ENCODE data around the gene AQP9.
"Not testable (repeated sequence)": the region's sequence is repeated elsewhere in the genome, so short reads cannot be mapped to it uniquely, and the experiment has no call there.

The AQP9 gene

DNA sequence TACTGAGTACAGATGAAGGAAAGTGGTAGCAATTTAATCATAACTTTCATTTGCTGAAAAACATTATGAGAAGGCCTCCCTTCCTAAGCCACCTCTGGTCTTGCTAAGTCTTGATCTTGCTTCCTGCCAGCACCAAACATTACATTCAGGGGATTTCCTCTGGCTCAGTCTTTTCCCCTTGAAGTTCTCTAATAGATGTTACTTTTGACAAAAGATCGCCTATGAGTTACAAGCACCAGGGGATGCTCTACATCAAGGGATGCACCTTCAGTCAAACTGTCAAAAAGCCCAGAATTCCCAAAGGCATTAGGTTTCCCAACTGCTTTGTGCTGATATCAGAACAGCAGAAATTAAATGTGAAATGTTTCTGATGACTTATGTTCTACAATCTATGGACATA, 47.3 kb downstream of the AQP9 start:
- no peak for DNase-seq

DNA sequence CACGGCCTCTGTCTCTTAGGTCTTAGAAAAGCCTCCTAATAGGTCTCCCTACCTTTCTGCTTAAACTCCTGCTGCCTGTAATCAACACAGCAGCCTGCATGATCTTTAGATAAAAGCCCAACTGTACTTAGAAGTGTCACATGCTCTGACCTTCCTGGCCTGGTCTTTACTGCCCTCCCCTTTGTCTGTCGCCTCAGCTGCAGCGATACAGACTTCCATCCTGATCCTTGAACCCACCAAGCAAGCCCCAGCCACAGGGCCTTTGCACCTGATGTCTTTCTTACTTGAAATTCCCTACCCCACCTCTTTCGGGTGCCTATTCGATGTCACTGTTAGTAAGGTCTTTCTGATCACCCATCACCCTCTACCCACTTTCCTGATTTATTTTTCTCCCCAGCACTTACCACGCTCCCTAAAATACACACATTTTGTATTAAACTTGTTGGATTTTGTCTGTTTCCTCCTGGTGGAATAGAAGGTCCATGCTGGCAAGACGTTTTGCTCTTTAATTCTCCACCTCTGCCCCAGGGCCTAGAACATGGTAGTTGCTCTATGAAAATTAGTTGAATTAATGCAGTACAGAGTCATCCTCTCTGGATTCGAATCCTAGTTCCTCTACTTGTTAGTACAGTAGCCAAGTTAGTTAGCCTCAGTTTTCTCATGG, 51.1 kb downstream of the AQP9 start:
- DNase-seq, result no peak

DNA sequence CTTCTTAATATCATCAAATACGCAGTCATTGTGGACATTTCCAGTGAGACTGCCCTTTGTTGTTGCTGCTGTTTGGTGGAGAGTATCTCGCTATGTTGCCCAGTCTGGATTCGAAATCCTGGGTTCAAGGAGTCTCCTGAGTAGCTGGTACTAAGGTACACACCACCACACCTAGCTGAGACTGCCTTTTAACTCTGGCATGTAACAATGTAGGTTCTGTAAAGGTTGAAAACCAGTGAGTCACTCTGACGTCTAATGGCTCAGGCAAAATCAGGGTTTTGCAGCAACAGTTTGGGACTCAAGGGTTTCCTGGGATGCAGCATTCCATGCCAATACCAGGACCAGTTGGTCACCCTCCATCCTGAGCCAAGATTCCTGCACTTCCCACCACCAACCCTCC, 52.2 kb downstream of the AQP9 start:
- DNase-seq, result no peak

DNA sequence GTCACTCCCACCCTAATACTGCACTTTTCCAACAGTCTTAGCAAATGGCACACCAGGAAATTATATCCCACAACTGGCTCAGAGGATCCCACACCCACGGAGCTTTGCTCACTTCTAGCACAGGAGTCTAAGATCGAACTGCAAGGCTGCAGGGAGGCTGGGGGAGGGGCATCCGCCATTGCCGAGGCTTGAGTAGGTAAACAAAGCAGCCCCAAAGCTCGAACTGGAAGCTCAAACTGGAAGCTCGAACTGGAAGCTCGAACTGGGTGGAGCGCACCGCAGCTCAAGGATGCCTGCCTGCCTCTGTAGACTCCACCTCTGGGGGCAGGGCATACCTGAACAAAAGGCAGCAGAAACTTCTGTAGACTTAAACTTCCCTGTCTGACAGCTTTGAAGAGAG, 55.5 kb downstream of the AQP9 start:
- not testable (repeated sequence) for DNase-seq

DNA sequence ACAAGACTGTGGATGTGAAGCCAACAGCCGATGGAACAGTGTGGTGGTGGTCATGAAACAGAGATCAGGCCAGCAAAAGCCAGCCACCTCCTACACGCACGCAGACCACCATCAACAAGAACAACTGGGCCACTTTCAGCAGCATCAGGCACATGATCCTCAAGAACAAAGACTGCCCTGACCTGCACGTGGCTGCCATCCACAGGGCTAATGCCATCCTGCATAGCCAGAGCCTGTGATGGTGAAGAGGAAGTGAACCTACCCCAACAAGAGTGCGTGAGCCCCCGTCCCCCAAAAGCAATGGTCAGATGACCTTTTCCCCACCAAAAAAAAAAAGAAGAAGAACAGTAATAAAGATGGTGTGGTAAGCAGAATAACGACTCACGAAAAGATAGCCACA, 62.6 kb downstream of the AQP9 start:
- DNase-seq, result no peak

DNA sequence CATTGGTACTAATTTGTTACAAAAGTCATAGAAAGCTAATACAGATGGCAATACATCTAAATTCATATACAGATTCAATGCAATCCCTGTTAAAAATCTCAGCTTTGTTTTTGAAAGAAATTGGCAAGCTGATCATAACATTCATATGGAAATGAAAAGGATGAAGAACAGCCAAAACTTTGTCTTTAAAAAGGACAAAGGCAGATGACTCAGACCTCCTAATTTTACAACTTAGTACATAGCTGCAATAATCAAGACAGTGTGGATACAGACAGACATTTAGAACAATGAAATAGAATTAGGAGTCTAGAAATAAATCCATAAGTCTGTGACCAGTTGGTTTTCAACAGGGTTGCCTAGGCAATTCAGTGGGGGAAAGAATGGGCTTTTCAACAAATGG, 63.3 kb downstream of the AQP9 start:
- no peak for DNase-seq

DNA sequence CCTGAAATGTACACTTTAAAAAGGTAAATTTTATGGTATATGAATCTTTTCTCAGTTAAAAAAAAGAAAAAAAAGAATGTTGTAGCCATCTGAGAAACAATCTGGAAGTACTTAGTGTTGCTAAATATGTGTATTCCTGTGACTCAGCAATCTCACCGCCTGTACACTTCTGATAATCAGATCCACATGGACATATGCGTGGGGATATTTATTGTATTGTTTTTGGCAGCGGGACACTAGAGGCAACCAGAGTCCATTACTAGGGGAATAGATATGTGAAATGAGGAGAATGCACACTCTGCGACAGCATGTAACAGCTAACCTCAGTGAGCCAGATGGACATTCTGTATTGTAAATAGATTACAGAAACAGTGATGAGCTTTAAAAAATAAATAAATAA, 65.4 kb downstream of the AQP9 start:
- DNase-seq, result no peak

DNA sequence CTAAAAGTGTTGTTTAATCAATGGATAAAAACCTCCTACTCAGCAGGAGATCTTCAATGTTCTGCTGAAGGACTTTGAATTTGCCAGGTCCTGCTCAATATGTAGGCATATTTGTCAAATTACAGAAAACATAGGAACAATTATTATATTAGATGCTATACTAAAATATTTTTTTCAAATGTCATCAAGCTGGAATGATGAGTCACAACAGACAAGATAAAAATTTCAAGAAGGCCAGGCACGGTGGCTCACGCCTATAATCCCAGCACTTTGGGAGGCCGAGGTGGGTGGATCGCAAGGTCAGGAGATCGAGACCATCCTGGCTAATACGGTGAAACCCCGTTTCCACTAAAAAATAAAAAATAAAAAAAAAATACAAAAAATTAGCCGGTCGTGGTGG, 68.0 kb downstream of the AQP9 start:
- DNase-seq, result no peak

DNA sequence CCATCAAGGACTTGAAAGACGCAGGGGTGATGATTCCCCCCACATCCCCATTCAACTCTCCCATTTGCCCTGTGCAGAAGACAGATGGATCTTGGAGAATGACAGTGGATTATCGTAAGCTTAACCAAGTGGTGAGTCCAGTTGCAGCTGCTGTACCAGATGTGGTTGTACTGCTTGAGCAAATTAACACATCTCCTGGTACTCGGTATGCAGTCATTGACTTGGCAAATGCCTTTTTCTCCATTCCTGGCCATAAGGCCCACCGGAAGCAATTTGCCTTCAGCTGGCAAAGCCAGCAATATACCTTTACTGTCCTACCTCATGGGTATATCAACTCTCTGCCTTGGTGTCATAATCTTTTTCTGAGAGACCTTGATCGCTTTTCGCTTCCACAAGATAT, 70.0 kb downstream of the AQP9 start:
- not testable (repeated sequence) for DNase-seq

DNA sequence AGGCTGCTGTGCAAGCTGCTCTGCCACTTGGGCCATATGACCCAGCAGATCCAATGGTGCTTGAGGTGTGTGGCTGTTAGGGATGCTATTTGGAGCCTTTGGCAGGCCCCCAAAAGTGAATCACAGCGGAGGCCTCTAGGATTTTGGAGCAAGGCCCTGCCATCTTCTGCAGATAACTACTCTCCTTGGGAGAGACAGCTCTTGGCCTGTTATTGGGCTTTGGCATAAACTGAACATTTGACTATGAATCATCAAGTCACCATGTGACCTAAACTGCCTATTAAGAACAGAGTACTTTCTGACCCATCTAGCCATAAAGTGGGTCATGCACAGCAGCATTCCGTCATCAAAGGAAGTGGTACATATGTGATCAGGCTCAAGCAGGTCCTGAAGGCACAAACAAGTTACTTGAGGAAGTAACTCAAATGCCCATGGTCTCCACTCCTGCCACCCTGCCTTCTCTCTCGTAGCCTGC, 70.9 kb downstream of the AQP9 start:
- DNase-seq, result not testable (repeated sequence)

DNA sequence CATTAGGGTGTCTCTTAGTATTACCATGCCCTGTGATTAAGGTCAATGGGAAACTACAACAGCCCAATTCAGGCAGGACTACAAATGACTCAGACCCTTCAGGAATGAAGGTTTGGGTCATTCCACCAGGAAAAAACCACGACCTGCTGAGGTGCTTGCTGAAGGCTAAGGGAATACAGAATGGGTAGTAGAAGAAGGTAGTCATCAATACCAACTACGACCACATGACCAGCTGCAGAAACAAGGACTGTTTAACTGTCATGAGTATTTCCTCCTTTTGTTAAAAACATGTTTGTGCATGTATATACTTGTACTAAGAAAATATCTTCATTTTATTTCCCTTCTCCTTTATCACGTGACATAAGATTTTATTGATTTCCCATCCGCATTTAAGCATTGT, 71.8 kb downstream of the AQP9 start:
- not testable (repeated sequence) for DNase-seq

DNA sequence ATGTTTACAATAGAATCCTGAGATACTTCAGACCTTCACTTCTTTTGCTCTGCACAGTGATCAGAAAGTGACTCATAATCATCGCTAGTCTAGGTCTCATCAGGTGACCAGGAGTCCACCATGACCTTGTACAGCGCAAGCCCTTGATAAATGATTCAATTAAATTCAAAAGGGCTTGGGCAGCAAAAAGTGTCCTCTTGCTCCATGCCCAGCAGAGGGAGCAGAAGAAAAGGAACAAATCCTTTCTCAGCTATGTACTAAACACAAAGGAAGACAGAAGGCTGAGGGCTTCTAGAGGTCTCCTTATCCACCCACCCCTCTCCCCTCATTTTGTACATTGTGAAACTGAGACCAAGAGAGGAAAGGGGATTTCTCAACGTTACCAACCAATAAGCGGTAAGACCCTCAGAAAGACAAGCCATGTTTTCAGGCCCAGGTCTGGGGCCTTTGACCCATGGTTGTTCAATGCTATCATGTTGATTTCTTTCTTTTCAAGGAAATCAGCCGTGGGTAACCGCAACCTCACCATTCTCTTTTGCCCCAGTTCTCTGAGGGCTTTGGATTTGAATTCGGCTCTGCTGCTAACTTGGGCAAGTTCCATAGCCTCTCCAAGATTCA, 74.8 kb downstream of the AQP9 start:
- no peak for DNase-seq

DNA sequence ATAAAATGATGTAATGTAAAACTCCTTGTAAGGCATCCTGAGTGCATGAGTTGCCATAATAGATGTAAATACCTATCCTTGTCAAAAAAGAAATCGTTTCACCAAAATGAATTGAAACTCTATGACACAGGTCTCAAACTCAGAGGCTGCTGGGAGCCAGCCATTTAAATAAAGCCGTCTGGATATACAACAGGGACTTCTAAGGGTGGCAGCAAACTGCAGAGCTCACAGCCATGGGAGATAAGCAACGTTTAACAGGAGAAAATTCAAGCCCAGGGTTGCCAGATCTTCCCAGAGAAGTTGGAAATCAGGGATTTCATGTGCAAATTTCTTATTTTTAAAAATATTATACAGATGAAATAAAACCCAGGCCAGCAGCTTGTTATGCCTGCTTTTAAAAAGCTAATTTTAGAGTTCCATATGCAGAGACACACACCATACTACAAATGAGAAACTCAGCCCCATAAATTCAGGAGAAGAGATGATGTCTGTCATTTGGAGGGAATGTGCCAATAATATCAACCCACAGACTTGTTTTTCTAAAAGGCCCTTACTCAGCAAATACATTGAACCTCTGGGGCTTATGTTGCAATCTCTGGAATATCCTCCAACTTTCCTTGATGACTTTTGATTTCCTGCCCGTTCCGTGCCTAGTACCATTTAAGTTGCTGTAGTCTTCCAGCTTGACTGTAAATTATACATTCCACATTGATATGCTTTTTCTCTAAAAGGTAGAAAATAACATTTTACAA, 75.6 kb downstream of the AQP9 start:
- DNase-seq, result no peak

DNA sequence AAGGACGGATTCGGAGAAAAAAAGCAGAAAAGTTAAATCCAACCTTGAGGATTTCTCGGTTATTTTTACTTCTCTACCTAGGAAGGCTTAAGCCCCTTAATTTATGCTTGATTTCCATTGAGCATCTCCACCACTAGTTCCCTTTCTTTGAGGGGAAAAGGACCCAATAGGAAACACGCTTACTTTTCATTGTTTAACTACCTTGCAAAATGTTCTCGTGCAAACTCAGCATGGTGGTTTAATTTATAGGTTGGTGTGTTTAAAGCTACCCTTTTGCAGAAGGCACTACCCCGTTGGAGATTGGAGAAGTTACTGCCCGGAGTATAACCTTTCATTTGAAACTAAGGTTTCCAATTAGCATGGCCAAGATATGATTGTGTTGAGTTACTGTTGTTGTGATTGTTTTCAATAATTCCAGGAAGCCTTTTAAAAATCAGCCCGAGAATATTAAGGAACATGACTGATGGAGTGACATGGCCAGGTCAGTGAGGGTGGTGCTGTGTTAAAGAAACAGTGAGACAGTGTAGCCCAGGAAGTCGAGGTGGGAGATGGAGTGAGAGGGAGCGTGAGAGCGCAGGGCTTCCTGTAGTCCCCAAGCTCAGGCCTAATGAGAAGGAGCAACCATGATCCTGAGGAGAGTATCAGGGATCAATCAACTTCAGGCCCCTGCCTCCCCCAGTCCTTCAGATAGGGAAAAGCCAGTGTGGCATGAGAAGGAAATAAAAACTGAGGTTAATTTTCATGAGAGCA, 76.6 kb downstream of the AQP9 start:
- DNase-seq, result no peak

DNA sequence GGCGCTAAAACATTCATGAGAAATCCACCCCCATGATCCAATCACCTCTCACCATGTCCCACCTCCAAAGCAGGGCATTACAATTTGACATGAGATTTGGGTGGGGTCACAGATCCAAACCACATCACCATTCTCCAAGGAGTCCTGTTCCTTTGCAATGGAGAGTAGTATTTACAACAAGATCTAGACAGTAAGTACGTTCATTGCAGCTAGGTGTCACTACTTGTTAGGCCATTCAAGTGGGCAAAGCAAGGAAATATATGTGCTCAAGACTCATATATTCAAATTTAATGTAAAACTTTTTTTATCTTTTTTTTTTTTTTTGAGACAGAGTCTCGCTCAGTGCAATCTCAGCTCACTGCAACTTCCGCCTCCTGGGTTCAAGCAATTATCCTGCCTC, 79.3 kb downstream of the AQP9 start:
- no peak for DNase-seq

DNA sequence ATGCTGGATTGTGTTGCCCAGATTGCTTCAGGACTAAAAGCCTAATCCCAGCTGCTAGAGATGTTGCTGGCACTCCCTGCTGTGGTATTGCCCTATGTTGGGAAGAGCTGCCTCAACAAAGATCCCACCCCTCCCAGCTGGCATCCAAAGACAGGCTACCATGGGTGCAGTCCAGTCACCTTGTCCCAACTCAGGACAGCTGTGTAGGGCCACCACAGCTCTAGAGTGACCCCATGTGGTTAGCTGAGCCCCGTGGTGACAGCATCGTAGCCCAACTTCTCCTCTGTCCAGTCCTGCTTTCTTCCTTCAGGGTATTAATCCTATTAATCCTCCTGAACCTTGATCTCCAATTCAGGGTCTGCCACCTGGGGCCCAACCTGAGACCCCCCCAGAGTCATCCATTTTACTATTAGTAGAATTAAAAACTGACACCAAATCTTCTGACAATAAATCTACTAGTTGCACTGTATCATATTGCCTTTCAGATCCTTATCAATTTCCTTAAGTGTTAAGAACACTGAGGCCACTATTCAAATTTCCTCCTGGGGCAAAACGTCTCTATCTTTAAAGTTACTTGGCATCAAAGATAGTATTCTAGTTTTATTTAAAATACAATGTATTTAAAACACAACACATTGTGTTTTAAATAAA, 83.5 kb downstream of the AQP9 start:
- DNase-seq, result no peak

DNA sequence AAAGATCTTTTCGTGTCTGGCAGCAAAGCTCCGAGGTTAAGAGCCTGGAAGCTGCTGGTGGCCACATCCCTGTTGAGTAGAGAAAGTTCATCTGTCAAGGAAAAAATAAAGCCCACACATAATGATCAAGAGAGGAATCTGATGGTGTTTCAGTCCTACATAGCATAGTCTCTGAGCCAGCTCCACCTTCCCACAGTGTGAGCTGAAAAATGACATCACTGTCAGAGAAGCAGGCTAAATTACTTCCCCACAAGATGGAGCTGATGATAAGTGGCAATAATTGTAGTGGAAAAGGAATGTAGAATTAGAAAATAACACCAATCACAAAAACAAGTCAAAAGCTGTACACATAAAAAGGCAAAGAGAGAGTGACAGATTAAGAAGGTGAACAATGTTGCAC, 84.5 kb downstream of the AQP9 start:
- no peak for DNase-seq

DNA sequence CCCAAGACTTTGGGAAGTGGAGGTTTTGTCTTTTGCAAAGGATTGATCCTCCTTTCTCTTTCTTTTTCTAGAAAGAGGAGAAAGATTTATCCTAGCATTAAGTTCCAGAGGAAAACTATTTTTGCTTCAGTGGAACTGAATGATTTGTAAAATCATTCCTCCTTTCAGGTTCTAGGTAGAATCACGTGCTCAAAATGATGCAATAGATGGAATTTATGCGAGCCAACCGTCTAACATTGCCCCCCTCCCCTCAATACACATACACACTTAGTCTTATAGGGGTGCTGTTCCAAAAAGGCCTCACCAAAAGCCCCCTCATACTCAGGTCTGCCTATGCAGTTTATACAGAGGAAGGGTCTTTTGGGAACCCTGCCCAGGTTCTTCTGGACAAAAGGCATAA, 85.3 kb downstream of the AQP9 start:
- no peak for DNase-seq

DNA sequence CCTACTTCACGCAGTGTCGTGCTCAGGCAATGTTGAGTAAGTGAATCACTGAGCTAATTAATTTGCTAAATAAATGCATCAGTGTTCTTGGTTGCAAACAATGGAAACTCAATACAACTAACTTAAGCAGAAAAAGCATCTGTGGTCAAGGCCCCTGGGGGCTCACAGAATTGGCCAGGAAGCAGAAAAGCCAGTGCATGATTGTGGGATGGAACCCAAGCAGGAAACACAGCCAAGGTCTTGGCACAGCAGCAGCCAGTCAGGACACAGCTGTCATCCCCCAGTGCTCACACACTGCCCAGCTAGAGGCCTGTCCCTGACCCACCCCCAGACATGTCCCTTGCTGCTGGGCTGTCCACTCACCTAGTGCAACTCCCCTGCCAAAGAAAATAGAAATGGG, 85.9 kb downstream of the AQP9 start:
- no peak for DNase-seq

DNA sequence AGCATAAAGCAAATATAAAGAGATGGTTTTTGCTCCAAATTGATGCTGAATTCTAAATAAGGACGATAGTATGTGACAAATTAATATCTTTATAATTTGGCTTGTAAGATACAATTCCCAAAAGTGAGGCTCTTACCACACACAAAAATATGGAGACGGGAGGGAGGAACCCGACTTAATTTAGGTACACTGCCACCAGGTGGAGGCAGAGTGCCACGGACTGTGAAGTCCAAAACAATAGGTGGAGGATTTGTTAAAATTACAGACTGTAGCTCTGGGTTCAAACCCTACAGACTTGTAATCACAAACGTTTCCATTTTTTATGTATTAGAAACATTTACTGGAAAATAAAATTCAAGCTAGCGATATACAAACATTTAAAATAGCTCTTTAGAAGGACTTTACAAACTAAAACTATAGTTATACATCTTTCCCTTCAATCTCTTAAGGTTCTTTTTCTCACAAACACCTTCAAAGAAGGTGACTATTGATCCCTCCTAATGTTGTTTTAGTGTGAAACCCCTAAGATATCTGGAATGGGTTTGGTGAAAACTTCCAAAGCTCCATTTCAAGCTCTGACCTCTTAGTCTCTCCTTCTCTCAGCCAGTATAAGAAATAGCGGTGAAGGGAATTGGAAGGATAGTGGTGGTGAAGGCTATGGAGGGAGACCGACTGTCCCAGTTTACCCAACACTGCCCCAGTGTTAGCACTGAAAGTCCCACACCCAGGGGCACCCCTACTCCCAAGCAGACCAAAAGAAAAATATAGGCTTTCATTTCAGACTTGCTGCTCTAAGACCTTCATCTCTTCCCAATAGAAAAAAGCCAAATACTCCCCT, 89.7 kb downstream of the AQP9 start:
- peak; percentile 33 for DNase-seq

DNA sequence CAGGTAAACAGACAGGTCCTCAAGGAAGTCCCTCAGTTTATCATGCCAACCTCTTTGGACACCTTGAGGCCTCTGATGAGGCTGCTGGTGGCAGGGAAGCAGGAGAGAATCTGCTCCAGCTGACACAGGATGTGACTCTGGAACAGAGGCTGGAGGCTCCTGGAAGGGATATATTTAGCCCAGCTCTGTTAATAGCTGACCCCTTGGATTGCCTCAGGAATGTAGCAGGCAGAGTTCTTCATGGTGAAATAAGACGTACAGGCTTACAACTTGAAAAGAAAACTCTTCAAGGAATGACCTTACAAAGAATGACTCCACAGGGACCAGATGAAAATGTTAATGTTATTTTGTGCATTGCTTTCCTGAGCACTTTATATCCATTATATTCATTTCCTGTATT, 90.5 kb downstream of the AQP9 start:
- DNase-seq, result no peak

DNA sequence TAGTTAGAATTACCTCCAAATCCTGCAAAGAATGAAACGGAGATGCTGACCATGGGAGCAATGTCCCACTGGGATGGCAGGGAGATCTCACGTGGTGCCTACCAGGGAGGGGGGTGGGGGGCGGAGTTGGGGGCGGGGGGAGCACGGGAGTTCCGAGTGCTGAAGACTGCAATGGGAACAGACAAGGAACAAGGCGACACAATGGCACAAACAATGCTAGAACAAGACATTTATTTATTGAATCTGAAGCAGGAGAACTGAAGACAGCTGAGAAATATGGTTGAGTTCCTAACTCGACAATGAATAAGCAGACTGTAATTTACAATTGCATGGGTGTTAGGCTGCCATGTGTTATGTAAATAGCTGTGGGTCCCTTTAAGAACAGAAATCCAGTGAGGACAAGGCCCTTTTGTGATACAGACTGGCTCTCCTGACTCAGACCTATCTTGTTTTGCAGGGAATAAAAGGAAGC, 91.2 kb downstream of the AQP9 start:
- no peak for DNase-seq

Measured in GDM1 (cell line).